Measurements from ENCODE around the gene TRAPPC2. TPM values are rescaled to one million over a fixed set of nuclear protein-coding genes. Genes with fewer than 3 reads are reported as not detected.
"Not testable (repeated sequence)": the region's sequence is repeated elsewhere in the genome, so short reads cannot be mapped to it uniquely, and the experiment has no call there.

The TRAPPC2 gene
- total RNA-seq, 4 donors from 2014 or later, result 5.6 to 48.0 (median 22.8) TPM

GRCh38 chrX:13673016-13673415 is 61.4 kb downstream of the TRAPPC2 start:
- Histone ChIP-seq H3K9me3 (no peaks in the 10 kb centered on the region), H3K4me1 (no peaks in the 10 kb centered on the region), H3K27ac (no peak overlapping the region), H3K27me3 (no peaks in the 10 kb centered on the region), H3K4me3 (no peak overlapping the region), H3K36me3 (no peaks in the 10 kb centered on the region)
- no peak for DNase-seq
- intact Hi-C loops (cut with DNase I; ENCODE audit: low total_unique reads), result no loop called here
- TF ChIP-seq POLR2A (IDR thresholded peaks at IDR 0.05), result no peak
- TF ChIP-seq, protein P1, sequence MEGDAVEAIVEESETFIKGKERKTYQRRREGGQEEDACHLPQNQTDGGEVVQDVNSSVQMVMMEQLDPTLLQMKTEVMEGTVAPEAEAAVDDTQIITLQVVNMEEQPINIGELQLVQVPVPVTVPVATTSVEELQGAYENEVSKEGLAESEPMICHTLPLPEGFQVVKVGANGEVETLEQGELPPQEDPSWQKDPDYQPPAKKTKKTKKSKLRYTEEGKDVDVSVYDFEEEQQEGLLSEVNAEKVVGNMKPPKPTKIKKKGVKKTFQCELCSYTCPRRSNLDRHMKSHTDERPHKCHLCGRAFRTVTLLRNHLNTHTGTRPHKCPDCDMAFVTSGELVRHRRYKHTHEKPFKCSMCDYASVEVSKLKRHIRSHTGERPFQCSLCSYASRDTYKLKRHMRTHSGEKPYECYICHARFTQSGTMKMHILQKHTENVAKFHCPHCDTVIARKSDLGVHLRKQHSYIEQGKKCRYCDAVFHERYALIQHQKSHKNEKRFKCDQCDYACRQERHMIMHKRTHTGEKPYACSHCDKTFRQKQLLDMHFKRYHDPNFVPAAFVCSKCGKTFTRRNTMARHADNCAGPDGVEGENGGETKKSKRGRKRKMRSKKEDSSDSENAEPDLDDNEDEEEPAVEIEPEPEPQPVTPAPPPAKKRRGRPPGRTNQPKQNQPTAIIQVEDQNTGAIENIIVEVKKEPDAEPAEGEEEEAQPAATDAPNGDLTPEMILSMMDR (IDR thresholded peaks at IDR 0.05), result no peak

DNA sequence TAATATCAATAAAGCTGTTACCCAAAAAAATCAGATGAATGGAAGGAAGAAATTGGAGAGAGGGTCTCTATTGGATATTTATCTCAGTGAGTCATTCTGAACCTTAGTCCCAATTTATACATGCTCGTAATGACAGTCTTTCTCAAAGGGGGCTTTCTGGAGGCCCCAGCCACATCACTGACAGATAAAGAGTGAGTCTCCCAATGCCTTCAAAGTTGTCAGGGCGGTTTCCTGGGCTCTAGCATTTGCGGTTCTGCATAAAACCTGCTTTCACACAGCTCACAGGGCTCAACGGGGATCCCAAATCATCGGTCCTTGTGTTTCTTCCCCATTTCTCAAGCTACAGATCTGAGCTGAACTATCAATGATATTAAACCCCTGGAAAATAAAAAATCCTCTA is 64.2 kb downstream of the TRAPPC2 start:
- DNase-seq, result no peak
- Histone ChIP-seq H3K27ac (peak overlapping the region; percentile 63 to 67), H3K27me3 (no peaks in the 10 kb centered on the region)

DNA sequence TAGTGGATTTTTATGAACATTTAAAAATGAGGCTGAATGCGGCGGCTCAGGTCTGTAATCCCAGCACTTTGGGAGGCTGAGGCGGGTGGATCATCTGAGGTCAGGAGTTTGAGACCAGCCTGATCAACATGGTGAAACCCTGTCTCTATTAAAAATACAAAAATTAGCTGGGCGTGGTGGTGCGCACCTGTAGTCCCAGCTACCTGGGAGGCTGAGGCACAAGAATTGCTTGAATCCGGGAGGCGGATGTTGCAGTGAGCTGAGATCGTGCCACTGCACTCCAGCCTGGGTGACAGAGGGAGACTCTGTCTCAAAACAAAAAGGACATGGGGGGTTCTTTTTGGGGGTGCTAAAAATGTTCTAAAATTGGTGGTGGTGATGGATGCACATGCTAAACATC is 64.7 kb downstream of the TRAPPC2 start:
- intact Hi-C loops (cut with DNase I; ENCODE audit: low total_unique reads); H3K4me1 ChIP-seq; H3K36me3 ChIP-seq; DNase-seq; H3K4me3 ChIP-seq; H3K27me3 ChIP-seq; H3K9me3 ChIP-seq: not testable (repeated sequence)
- H3K27ac ChIP-seq, result peak overlapping the region; percentile 63 to 67

More for the DNA sequence above, 64.2 kb downstream of the TRAPPC2 start:
- intact Hi-C loops (cut with DNase I; ENCODE audit: low total_unique reads), result no loop called here
- Histone ChIP-seq H3K36me3 (no peaks in the 10 kb centered on the region), H3K9me3 (no peaks in the 10 kb centered on the region), H3K4me3 (no peak overlapping the region), H3K4me1 (no peaks in the 10 kb centered on the region)
- TF ChIP-seq, protein P1 (IDR thresholded peaks at IDR 0.05), result no peak
- no peak for TF ChIP-seq POLR2A (IDR thresholded peaks at IDR 0.05)

GRCh38 chrX:13669246-13669737 is 65.1 kb downstream of the TRAPPC2 start:
- no peaks in the 10 kb centered on the region for H3K4me1 ChIP-seq
- no peak for TF ChIP-seq POLR2A (IDR thresholded peaks at IDR 0.05)
- TF ChIP-seq, protein P1 (IDR thresholded peaks at IDR 0.05), result no peak
- H3K9me3 ChIP-seq, result no peaks in the 10 kb centered on the region
- no peaks in the 10 kb centered on the region for H3K27me3 ChIP-seq
- peak overlapping the region; percentile 63 to 67 for H3K27ac ChIP-seq
- intact Hi-C loops (cut with DNase I; ENCODE audit: low total_unique reads), result no loop called here
- no peaks in the 10 kb centered on the region for H3K36me3 ChIP-seq
- DNase-seq, result peak; percentile 77 to 83
- no peak overlapping the region for H3K4me3 ChIP-seq

DNA sequence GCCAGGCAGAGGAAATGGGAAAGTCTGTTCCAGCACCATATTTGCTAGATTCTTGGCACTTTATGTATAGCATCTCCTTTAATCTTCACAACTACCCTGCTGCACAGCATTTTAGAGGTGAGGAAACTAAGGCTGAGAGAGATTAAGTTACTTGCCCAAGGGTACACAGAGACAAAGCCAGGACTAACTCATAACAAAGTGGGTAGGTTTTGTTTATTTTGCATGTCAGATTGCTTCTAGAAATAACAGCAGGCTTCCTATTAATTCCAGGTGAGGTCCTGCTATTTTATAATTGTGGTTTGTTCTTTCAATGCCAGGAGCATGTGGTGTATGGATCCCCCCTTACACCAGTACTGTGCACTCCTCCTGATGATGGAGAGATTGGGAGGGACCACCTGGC is 66.5 kb downstream of the TRAPPC2 start:
- no peaks in the 10 kb centered on the region for H3K9me3 ChIP-seq
- no peaks in the 10 kb centered on the region for H3K36me3 ChIP-seq
- H3K27ac ChIP-seq, result peak overlapping the region; percentile 63 to 64
- intact Hi-C loops (cut with DNase I; ENCODE audit: low total_unique reads), result no loop called here
- H3K4me3 ChIP-seq, result no peak overlapping the region
- TF ChIP-seq, protein P1 (IDR thresholded peaks at IDR 0.05), result no peak
- no peak for TF ChIP-seq POLR2A (IDR thresholded peaks at IDR 0.05)
- H3K4me1 ChIP-seq, result no peaks in the 10 kb centered on the region
- DNase-seq, result no peak
- no peaks in the 10 kb centered on the region for H3K27me3 ChIP-seq

DNA sequence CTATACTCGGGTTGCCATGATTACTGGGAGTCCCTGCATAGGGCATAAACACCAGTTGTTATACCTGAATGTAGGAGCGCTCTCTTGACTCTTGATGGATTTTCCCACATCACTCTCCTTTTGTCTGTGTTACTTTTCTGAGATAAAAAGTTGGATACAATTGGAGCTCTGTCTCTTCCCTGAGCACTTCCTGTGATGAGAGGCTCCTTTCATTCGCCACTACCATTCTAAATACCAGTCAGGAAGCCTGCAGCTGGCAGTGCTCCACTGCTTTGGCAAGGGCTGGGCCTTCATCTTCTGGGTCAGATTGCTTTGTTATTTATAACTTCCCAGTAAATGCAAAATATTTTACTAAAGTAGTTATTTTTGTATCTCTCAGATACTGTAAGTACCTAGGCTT is 67.6 kb downstream of the TRAPPC2 start:
- Histone ChIP-seq H3K27ac (peak overlapping the region; percentile 7 to 64), H3K4me3 (no peak overlapping the region), H3K27me3 (no peaks in the 10 kb centered on the region), H3K4me1 (no peaks in the 10 kb centered on the region), H3K9me3 (no peaks in the 10 kb centered on the region), H3K36me3 (no peaks in the 10 kb centered on the region)
- intact Hi-C loops (cut with DNase I; ENCODE audit: low total_unique reads), result no loop called here
- TF ChIP-seq POLR2A (IDR thresholded peaks at IDR 0.05), result no peak
- TF ChIP-seq, protein P1 (IDR thresholded peaks at IDR 0.05), result no peak
- DNase-seq, result no peak

Data from uterus (tissue), 4 donors.